ENCODE data around the gene MRM2.

- TF ChIP-seq MAX (CRISPR knock-in tag; IDR thresholded peaks at IDR 0.05) (no peak), E2F1 (CRISPR knock-in tag; IDR thresholded peaks at IDR 0.05) (no peak), NR2C2 (CRISPR knock-in tag; IDR thresholded peaks at IDR 0.05) (no peak), CTCF (IDR thresholded peaks at IDR 0.05) (no peak), E2F4 (CRISPR knock-in tag; IDR thresholded peaks at IDR 0.05; ENCODE audit: borderline replicate concordance, low read depth) (no peak), IRF2 (CRISPR knock-in tag; IDR thresholded peaks at IDR 0.05; ENCODE audit: borderline replicate concordance, low read depth) (no peak), ZNF425 (CRISPR knock-in tag; conservative IDR thresholded peaks at IDR 0.05) (no peak)
Measured at GRCh38 chr7:2220030-2220429, 22.0 kb downstream of the MRM2 start.

Data from WTC11 (cell line).